SJSA1 (cell line): Measurements from ENCODE around the gene MOB1A. TPM values are rescaled to one million over a fixed set of nuclear protein-coding genes. Genes with fewer than 3 reads are reported as not detected.
"Not testable (repeated sequence)": the region's sequence is repeated elsewhere in the genome, so short reads cannot be mapped to it uniquely, and the experiment has no call there.

Experiments
- DNase-seq, 2 experiments: peaks; one replicate each; pipeline ENCODE4 v3.0.0-alpha.2; 2015 to 2020; ENCODE audit warnings: low spot score in 2 of 2, low read depth in 1 of 2
- H3K27ac ChIP-seq: fragments of 250-450 bp; sonication (Bioruptor Pico); 2 replicates; pipeline ENCODE4 v1.5.1; 2020; ENCODE audit warnings: mild to moderate bottlenecking, moderate library complexity
- H3K27me3 ChIP-seq: fragments of 250-450 bp; sonication (Bioruptor Pico); replicated peaks from 2 replicates; pipeline ENCODE4 v1.5.1; 2020; ENCODE audit warnings: mild to moderate bottlenecking, moderate library complexity
- H3K36me3 ChIP-seq: fragments of 250-450 bp; sonication (Bioruptor Pico); 2 replicates; pipeline ENCODE4 v1.5.1; 2020; ENCODE audit warnings: mild to moderate bottlenecking
- H3K4me1 ChIP-seq: fragments of 250-450 bp; sonication (Bioruptor Pico); replicated peaks from 2 replicates; pipeline ENCODE4 v1.6.1; 2021; ENCODE audit warnings: mild to moderate bottlenecking
- H3K4me3 ChIP-seq: fragments of 250-450 bp; sonication (Bioruptor Pico); 2 replicates; pipeline ENCODE4 v1.5.1; 2020; ENCODE audit warnings: mild to moderate bottlenecking
- H3K9me3 ChIP-seq: fragments of 250-450 bp; sonication (Bioruptor Pico); replicated peaks from 2 replicates; pipeline ENCODE4 v1.5.1; 2020; ENCODE audit warnings: mild to moderate bottlenecking
- total RNA-seq: library from RNA; depleted of rRNA; stranded (reverse); fragments of >200 nt; shearing (Covaris generic); gene quantifications from 2 replicates; pipeline ENCODE4 v1.2.3, GENCODE V29; 2014; rRNA removed

The MOB1A gene
- total RNA-seq, result 192 and 219 TPM in 2 replicates

DNA sequence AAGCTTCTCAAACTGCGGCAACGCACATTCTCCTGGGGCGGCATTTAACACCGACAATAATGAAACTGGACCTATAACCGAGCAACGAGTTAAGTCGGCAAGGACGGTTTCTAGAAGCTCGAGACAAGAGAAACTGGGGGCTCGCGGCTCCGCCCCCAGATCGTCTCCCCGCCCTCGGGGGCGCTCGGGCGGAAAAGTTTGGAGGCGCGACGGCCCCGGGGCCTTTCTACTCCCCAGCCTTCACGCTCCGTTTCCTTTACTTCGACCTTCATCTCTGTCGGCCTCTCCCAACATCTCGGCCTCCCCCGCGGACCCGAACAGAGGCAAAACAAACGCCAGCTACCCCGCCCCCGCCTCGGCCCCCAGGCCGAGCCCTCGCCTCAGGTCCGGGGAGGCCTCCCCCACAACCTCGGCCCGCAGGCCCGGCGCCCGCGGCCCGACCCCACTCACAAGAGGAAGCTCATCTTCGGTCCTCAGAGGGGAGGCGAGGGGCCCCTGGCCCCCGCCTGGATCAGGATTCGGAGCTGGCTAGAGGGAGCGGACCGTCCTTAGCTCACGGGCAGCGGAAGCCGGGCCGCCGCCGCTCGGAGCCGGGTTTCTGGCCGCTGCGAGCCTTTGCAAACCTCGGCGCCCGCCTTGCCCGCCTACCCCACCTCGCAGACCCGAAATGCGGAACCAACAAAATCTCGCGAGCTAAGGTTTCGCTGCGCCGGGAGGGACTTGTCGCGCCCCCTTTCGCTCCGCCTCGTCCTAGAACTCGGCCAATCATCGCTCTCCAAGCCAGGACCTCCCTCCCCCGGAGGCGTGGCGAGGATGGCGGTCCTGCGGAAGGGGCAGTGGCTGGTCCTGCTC lies at the start of gene MOB1A:
Gene MOB1A (minus strand): TSS at position 669 of the 852 bp plus-strand sequence. CDS start 205 bp downstream, at position 464.
- H3K4me3 ChIP-seq, result peak within 1 kb of the TSS; percentile 86
- peak; percentile 99 for DNase-seq
- H3K27ac ChIP-seq, result peak within 1 kb of the TSS; percentile 85
- H3K36me3 ChIP-seq, result peaks cover 15% of the 10 kb centered on the region
- H3K4me1 ChIP-seq, result peaks cover 5% of the 10 kb centered on the region; the same call in 1 of the 2 replicates
- no peaks in the 10 kb centered on the region for H3K9me3 ChIP-seq
- no peaks in the 10 kb centered on the region for H3K27me3 ChIP-seq

DNA sequence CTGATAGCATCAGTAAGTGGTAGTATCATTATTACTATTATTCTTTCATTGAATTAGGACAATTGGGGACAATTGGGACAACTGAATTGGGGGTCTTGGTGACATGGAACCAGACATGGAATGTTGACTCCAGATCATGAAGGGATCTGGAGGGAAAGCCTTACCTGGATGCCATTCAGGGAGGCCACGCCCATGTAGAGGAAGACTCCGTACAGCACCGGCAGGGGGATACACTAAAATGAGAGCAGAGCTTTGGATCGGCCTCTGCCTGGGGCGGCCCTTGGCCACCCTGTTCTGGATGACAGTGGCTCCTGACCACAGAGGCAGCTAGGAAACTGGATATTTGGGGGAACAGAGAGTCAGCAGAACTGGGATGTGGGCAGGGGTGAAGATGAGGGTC lies 49.0 kb upstream of the MOB1A start:
- Histone ChIP-seq H3K4me3 (no peak overlapping the region), H3K4me1 (no peaks in the 10 kb centered on the region), H3K9me3 (no peaks in the 10 kb centered on the region), H3K36me3 (no peaks in the 10 kb centered on the region), H3K27ac (no peak overlapping the region), H3K27me3 (no peaks in the 10 kb centered on the region; the same call in 1 of the 2 replicates)
- no peak for DNase-seq

DNA sequence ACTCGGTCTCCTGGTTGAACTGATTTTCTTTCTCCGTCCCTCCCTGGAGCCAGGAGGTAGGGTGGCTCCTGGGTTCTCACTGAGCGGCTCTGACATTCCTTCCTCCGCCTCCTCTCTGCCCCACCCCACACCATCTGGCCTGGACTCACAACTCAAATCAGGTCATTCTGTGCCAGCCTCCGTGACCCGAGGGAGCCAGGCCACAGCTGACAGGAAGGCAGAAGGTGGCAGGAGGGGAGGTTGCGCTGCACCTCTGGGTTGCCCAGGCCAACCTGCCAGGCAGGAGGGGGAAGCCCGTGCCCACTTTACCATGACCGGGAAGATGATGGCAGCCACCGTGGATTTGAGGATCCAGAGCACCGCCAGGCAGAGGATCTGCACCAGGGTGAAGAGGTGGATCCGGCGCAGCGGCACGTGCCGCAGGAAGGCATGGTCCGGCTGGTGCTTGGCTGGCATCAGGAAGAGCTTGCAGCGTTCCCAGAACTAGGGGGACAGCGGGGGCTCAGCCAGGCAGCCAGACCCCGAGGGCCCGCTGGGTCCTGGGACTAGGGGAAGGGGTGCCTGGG lies 48.1 kb upstream of the MOB1A start:
- H3K4me3 ChIP-seq, result no peak overlapping the region
- no peaks in the 10 kb centered on the region for H3K9me3 ChIP-seq
- DNase-seq, result no peak
- no peak overlapping the region for H3K27ac ChIP-seq
- no peaks in the 10 kb centered on the region for H3K36me3 ChIP-seq
- no peaks in the 10 kb centered on the region for H3K4me1 ChIP-seq
- no peaks in the 10 kb centered on the region; the same call in 1 of the 2 replicates for H3K27me3 ChIP-seq

DNA sequence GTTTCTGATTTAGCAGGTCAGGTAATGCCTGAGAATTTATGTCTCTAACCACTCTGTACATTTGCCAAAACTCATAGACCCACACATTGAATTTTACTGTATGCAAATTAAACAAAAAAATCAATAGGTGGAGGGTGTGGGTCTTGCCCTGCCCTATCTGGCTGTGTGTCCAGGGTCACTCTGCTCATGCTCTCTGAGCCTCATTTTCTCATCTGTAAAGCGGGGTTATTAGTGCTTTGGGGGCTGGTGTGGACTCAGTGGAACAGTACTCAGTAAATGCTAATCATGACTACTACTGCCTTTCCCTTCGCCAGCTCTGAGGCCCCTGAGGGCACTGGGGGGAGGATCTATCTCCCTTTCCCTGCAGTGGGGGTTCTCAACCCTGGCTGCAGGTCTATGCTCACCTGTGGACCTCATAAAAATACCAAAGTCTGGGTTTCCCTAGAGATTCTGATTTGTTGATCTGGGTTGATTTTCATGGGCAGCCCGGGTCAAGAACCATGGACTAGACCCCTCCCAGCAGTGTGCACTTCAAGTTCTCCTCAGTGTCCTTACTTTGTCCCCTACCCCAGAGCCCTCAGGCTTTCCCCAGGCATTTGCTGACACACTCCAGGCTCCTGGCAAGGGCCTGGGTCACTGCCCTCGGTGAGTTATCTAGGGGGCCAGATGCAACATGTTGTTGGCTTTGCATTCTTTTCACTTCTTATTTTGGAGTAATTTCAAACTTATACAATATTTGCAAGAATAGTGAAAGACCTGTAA lies 47.2 kb upstream of the MOB1A start:
- no peak overlapping the region for H3K4me3 ChIP-seq
- H3K27me3 ChIP-seq, result no peaks in the 10 kb centered on the region
- H3K4me1 ChIP-seq, result no peaks in the 10 kb centered on the region
- H3K27ac ChIP-seq, result no peak overlapping the region
- no peaks in the 10 kb centered on the region; the same call in 1 of the 2 replicates for H3K9me3 ChIP-seq
- no peaks in the 10 kb centered on the region for H3K36me3 ChIP-seq
- no peak for DNase-seq

DNA sequence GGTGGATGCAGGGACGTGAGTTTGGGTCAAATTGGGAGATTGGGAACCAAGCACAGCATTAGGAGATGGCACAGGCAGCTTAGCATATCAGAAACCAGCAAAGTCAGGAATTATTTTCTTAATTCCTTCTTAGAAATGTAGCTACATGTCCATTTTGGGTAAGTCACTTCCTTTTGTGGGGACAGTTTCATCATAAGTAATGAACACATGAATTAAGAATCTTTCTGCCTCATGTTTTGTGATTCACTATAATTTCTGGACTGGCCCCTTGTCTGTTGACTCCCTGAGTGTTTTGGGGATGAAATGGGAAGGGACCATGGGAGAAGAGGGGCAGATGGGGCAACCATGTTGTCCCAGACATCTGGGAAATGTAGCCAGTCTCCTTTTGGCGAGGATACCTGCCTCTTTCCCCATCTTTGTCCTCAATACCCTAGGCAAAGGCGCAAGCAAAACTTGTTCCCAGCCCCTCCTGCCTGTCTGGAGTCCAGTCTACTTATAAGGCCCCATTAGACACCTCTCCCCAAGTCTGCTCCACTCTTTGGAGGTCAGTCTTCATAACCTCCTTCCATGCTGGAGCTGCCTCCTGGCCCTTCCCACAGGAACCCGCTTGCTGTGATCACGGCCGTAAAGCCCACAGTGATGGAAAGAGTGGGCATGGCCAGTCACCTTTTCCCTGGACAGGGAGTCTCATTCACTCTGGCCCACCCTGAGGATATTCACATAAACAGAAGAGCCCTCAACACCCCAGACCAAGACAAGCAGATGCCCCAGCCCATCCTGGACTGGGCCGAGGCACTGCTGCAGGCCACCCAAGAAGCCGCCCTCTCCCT lies 45.5 kb upstream of the MOB1A start:
- no peaks in the 10 kb centered on the region; the same call in 1 of the 2 replicates for H3K9me3 ChIP-seq
- no peaks in the 10 kb centered on the region for H3K27me3 ChIP-seq
- no peak for DNase-seq
- H3K36me3 ChIP-seq, result no peaks in the 10 kb centered on the region; the same call in 1 of the 2 replicates
- H3K4me3 ChIP-seq, result no peak overlapping the region
- no peak overlapping the region for H3K27ac ChIP-seq
- H3K4me1 ChIP-seq, result no peaks in the 10 kb centered on the region

DNA sequence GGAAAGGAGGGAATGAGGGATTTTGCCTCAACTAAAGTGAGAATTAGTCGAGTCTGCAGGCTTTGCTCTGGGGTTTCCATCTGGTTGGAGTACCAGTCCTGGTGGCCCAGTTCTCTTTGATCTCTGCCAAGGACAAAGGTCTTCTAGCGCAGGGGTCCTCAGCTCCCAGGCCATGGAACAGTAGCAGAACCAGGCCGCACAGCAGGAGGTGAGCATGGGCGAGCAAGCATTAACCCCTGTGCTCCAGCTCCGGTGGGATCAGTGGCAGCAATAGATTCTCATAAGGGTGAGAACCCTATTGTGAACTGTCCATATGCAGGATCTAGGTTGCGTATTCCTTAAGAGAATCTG lies 43.6 kb upstream of the MOB1A start:
- no peak overlapping the region for H3K27ac ChIP-seq
- no peaks in the 10 kb centered on the region; the same call in 1 of the 2 replicates for H3K9me3 ChIP-seq
- peaks cover 8% of the 10 kb centered on the region; the same call in 1 of the 2 replicates for H3K36me3 ChIP-seq
- no peak overlapping the region for H3K4me3 ChIP-seq
- no peaks in the 10 kb centered on the region for H3K27me3 ChIP-seq
- no peak for DNase-seq
- H3K4me1 ChIP-seq, result no peaks in the 10 kb centered on the region

DNA sequence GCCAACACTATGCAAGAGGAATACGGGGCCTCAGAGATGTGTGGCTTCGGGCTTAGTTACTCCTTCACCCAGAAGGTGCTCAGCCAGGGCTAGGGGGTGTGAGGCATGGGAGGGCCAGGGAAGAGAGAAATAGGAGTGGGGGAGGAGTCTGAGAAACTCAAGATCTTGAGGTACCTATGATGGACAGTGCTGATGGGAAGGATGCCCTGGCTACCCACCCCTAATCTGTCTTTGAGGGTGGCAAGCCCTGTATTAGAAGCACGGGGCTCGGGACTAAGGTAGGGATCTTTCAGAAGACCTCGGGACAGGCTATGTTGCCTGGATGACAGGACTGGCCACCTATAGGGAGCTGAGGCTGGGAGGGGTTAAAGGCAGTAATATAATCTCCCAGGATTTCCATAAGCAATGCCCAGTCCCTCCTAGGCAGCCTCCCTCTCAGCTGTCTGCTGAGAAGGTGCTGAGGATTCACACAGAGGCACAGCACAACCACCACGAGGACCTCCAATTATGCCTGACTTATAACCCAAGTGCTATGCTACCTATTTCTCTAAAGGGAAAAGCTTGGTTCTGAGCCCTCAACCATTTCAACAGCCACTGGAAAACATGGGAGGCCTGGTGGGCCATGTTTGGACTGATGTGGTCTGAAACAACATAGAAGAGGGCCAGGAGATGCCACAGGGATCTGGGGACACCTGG lies 43.1 kb upstream of the MOB1A start:
- no peaks in the 10 kb centered on the region for H3K27me3 ChIP-seq
- no peak overlapping the region for H3K27ac ChIP-seq
- H3K4me1 ChIP-seq, result no peaks in the 10 kb centered on the region
- no peaks in the 10 kb centered on the region; the same call in 1 of the 2 replicates for H3K9me3 ChIP-seq
- H3K36me3 ChIP-seq, result peaks cover 8% of the 10 kb centered on the region; the same call in 1 of the 2 replicates
- DNase-seq, result no peak
- H3K4me3 ChIP-seq, result no peak overlapping the region

DNA sequence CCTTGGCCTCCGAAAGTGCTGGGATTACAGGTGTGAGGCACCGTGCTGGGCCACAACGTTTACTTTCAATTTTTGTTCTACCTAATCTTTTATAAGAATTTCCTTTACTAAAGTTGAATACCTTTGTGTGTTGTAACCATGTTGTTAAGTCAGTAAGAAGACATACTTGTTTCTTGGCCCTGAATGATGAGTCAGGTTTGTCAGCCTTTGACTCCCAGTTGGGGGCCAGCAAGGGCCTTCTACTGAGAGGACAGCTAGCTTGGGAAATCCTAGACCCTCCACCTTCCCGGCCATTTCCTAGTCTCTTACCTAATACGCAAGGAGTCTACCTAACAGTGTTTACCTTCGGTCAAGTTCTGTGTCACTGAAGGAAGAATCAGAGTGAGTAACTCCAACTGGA lies 42.4 kb upstream of the MOB1A start:
- no peak for DNase-seq
- Histone ChIP-seq H3K4me1 (no peaks in the 10 kb centered on the region), H3K9me3 (no peaks in the 10 kb centered on the region; the same call in 1 of the 2 replicates), H3K27ac (no peak overlapping the region), H3K27me3 (no peaks in the 10 kb centered on the region), H3K36me3 (peaks cover 8% of the 10 kb centered on the region), H3K4me3 (no peak overlapping the region)

DNA sequence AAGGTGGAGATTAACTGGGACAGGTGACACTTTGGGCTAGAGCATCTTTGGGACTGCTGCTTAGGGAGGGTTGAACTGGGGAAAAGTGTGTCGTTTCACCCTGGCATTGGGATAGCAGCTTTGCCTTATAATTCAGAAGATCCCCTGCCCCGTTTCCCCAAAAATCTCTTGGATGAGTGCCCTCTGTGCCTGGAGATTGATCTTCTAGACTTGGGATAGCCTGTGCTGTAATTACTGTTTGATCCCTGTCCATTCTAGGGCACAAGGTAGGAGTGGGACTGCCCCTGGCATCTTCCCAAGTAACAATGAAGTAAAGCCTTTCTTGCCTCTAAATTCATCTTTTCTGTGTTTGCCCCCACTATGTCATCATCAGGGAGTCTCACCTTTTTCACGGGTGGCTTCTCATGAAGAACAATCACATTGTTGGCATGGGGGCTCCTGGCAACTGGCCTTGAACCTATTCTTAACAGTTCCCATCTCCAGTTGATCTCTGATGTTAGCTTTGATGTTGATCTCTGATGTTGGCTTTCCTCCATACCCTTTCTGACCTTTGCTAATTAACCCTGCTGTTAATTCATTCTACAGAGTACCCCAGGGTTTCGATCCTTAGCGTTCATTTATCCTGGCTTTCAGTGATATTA lies 41.3 kb upstream of the MOB1A start:
- Histone ChIP-seq H3K4me3 (no peak overlapping the region), H3K36me3 (peaks cover 17% of the 10 kb centered on the region), H3K4me1 (no peaks in the 10 kb centered on the region), H3K27ac (no peak overlapping the region), H3K27me3 (no peaks in the 10 kb centered on the region), H3K9me3 (no peaks in the 10 kb centered on the region; the same call in 1 of the 2 replicates)
- DNase-seq, result no peak

DNA sequence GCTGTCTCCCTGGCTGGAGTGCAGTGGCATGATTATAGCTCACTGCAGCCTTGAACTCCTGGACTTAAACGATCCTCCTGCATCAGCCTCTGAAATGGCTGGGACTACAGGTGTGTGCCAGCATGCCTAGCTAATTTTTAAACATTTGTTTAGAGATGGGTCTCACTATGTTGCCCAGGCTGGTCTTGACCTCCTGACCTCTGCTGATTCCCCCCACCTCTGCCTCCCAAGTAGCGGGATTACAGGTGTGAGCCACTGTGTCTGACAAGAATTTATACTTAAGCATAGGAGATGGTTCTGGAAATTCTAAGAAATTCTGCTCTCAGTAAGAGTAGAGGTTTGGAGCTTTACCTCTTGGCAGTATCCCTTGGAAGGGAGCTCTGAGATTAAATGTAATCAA lies 38.0 kb upstream of the MOB1A start:
- H3K4me1 ChIP-seq, result no peaks in the 10 kb centered on the region

DNA sequence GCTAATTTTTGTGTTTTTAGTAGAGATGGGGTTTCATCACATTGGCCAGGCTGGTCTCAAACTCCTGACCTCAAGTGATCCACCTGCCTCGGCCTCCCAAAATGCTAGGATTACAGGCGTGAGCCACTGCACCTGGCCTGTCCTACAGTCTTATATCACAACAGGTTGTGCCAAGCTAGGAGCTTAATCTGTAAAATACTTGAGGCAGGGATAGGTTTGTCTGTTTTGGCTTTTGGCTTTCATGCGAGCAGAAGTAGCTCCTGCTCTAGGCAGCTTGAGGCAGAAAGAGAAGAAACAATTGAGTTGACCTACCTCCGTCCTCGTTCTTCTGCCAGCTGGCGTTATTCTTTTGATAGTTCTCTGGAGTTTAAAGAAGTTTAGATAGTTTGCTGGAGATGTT lies 37.1 kb upstream of the MOB1A start:
- H3K27me3 ChIP-seq, H3K4me1 ChIP-seq, H3K27ac ChIP-seq, DNase-seq, H3K4me3 ChIP-seq, H3K9me3 ChIP-seq: not testable (repeated sequence)
- peaks cover 49% of the 10 kb centered on the region for H3K36me3 ChIP-seq

More for the DNA sequence above, 38.0 kb upstream of the MOB1A start:
- no peak overlapping the region for H3K4me3 ChIP-seq
- no peak for DNase-seq
- H3K36me3 ChIP-seq, result peaks cover 41% of the 10 kb centered on the region
- no peaks in the 10 kb centered on the region for H3K27me3 ChIP-seq
- H3K27ac ChIP-seq, result no peak overlapping the region
- no peaks in the 10 kb centered on the region; the same call in 1 of the 2 replicates for H3K9me3 ChIP-seq

DNA sequence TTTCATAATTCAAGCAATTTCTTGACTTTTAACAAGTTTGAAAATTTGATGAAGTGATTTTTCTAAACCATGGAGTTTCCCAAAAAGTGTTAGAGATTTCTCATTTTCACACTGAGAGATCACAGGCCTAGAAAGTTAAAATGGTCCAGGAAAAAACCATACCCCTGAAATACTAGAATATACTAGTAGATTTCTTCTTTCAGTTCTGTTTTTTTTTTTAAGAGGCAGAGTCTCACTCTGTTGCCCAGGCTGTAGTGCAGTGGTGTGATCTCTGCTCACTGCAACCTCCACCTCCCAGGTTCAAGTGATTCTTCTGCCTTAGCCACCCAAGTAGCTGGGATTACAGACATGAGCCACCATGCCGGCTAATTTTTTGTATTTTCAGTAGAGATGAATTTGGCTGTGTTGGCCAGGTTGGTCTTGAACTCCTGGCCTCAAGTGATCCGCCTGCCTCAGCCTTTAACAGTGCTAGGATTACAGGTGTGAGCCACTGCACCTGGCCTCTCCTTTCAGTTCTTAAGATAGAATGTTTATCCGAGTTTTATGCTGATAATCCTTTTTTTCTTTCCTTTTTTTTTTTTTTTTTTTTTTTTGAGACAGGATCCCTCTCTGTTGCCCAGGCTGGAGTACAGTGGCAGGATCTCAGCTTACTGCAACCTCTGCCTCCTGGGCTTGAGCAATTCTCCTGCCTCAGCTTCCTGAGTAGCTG lies 34.2 kb upstream of the MOB1A start:
- Histone ChIP-seq H3K9me3 (no peaks in the 10 kb centered on the region), H3K4me1 (no peaks in the 10 kb centered on the region), H3K4me3 (no peak overlapping the region), H3K27ac (no peak overlapping the region), H3K36me3 (peaks cover 71% of the 10 kb centered on the region), H3K27me3 (no peaks in the 10 kb centered on the region)
- no peak for DNase-seq
